ENCODE measurements around the gene COX6A1.
"Not testable (repeated sequence)": the region's sequence is repeated elsewhere in the genome, so short reads cannot be mapped to it uniquely, and the experiment has no call there.

The COX6A1 gene

DNA sequence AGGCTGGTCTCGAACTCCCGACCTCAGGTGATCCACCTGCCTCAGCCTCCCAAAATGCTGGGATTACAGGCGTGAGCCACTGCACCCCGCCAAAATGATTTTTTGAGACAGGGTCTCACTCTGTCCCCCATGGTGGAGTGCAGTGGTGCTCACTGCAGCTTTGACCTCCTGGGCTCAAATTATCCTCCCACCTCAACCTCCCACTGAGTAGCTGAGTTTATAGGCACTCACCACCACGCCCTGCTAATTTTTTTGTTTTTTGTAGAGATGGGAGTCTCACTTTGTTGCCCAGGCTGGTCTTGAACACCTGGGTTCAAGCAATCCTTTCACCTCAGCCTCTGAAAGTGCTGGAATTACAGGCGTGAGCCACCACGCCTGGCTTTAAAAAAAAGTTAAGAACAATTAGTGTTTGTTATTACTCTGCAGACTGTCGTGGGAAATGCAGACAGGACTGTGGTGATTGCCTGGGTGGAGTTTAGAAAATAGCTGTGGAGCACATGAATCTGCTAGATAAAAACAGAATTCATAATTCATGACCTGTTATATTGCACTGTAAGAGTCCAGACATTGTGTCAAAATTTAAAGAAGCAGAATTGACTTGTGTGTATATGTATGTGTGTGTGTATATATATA is 9.2 kb upstream of the COX6A1 start:
- DNase-seq, result no peak

DNA sequence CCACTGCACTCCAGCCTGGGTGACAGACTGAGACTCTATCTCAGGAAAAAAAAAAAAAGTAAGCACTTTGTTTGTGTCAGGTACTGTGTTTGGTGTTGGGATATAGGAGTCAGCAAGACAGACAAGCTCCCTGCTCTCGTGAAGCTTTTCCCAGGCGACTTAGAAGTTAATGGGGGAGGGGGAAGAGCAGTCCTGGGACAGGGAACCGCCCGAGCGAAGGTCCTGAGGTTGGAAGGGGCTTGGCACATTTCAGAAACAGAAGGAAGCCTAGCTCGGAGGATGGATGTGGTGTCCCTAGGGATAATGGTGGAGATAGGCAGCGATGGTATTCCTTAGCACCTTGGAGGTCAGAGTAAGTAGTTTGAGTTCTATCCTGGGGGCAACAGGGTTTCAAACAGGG is 8.5 kb upstream of the COX6A1 start:
- DNase-seq, result no peak

DNA sequence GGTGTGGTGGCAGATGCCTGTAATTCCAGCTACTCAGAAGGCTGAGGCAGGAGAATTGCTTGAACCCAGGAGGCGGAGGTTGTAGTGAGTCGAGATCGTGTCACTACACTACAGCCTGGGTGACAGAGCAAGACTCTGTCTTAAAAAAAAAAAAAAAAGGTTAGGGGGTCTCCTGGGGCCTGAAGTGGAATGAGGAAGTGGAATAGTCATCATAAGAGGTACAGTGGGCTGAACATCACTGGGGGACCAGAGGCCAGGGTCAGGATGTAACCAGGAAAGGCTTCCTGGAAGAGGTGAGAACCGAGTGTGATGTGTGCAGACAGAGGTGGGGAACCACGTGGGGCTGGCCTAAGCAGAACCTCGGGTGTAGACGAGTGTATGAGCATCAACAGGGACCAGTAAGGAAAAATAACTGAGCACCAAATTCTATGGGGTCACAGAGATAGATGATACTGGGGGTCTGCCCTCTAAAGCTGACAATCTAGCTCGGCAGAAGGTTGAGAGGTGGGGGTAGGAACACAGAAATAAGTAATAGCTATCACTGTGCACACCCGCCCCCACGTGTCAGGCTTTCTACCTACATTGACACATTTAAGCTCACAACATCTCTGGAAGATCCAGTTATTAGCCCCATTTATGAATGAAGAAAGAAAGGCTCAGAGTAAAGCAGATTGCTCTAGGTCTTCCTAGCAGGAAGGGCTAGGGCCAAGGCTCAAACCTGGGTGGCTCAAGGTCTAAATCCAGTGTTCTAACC is 5.0 kb upstream of the COX6A1 start:
- DNase-seq, result no peak

DNA sequence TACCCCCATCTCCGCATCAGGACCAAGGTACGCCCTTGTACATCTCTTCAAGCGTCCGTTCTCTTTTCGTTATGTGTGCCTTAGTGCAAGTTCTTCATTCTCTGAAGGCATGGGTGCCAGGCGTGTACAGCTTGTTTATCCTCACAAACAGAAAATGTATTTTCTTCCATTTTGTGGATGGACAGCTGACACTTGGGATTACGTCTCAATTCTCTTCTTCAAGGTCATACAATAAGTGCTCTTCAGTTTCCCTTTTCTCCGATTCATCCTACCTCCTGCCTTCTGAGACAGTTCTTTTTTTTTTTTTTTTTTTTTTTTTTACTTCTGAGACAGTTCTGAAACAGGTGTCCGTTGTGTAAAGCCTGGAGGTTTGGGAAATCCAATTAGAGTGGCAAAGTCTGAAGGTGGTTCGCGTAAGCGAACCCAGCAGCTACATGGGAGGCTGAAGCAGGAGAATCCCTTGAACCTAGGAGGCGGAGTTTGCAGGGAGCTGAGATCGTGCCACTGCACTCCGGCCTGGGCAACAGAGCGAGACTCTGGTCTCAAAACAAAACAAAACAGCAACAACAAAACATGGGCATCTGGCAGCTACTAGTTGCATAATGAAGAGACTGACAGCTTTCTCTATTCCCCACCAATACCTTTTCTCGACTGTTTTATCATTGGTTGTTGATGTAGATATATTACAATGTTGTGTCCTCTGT is 734 bp downstream of the COX6A1 start:
- no peak for DNase-seq

DNA sequence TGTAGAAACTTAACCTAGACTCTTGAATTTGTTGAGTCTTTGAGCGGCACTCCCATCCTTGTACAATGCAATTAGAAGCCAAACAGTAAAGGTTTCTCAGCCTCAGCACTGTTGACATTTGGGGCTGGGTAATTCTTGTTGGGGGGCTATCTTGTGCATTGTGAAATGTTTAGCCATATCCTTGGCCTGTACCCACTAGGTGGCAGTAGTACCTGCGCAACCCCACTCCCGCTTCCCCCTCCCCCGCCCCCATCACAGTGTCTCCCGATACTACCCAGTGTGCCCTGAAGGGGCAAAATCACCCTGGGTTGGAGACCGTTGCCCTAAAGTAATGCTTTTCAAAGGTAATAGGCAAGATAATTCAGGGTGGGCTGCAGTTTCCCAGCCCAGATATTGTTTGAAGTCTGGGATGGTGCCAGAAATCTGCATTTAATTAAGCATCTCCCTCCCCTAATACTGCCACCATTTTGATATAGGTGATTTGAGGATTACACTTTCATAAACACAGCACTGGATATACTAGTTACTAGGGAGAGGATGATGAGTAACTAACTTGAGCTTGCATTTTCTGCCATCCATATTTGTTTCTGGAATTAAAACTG is 1.8 kb downstream of the COX6A1 start:
- DNase-seq, result peak; percentile 59 to 83

DNA sequence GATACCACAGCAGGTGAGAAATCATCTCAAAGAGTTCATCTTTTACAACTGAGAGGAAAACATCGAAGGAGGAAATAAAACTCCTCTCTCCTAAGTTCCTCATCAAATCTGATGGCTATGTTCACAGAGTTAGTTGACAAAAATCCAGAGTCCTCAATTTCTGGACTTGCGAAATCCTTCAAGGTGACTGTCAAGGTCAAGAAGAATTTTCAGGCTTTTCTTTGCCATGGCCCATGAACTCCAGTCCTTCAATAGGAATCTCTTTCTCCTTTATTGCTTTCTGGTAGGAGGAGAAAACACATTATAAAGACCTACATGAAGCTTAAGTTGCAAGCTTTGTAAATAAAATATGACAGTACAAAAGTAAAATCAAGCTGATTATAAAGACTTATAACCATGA is 6.8 kb downstream of the COX6A1 start:
- DNase-seq, result no peak

DNA sequence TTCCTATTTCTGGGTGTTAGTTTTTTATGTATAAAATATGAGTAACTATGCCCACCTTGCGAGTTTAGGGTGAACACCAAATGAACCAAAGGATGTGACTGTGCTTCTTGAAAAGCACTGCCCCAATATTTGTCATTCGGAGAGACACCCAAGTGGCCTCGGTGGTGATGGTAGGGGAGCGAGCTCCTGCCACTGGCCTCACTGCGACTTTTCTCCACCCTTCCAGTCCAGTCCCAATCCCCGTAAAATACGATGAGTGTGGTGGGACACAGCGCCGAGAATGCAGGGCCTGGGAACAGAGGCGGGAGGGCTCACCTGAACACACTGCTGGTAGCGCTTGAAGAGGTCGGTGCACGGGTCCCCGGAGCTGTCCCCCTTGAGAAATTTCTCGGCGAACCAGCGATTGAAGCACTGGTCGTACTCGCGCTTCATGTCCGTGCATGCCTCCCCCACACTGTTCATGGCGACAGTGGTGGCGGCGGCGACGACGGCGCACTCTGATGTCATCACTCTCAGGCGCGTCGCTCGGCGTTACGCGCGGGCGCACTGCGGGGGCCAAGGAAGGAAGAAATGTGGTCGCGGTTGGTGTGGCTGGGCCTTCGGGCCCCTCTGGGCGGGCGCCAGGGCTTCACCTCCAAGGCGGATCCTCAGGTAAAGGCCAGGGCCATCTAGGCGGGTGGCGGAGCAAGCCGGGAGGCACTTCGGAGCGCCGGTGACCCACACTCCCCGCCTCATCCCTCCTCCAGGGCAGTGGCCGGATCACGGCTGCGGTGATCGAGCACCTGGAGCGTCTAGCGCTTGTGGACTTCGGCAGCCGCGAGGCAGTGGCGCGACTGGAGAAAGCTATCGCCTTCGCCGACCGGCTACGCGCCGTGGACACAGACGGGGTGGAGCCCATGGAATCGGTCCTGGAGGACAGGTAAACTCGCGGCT is 8.3 kb downstream of the COX6A1 start, which contains the start of the genes GATC and TRIAP1:
GATC (plus strand) TSS at position 534 of the 933 bp plus-strand sequence; CDS start at position 571, 37 bp downstream.
TRIAP1 (minus strand) TSS at position 474 of the 933 bp plus-strand sequence; CDS start at position 462, 12 bp downstream.
- DNase-seq, result peak; percentile 69 to 81

DNA sequence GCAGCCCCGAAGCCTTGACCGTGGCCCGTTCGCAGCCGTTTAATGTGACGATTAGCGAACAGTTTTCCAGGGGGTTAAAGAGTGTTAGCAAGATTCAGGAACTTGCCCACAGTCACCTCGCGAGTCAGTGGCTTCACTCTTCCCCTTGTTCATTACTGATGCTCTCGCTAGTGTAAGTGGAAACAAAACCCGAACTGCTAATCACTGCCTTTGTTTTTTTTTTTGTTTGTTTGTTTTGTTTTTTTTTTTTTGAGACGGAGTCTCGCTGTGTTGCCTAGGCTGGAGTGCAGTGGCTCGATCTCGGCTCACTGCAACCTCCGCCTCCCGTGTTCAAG is 8.9 kb downstream of the COX6A1 start:
- DNase-seq, result not testable (repeated sequence)

DNA sequence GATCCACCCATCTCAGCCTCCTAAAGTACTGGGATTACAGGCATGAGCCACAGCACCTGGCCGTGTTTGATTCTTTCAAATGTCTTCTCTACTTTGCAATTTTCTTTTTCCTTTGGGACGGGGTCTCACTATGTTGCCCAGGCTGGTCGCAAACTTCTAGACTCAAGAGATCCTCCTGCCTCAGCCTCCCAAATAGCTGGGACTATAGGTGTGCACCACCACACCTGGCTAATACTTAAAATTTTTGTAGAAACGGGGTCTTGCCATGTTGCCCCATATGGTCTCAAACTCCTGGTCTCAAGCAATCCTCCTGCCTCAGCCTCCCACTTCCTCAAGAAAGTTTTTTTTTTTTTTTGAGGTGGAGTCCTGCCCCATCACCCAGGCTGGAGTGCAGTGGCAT is 10.1 kb downstream of the COX6A1 start:
- DNase-seq, result no peak

DNA sequence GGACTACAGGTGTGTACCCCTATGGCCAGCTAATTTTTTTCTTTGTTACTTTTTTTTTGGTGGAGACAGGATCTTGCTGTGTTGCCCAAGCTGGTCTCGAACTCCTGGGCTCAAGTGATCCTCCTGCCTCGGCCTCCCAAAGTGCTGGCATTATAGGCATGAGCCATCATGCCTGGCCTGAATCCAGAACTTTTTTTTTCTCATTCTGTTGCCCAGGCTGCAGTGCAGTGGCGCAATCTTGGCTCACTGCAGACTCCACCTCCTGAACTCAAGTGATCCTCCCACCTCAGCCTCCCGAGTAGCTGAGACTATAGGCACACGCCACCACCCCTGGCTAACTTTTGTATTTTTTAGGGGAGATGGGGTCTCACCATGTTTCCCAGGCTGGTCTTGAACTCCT is 14.6 kb downstream of the COX6A1 start:
- DNase-seq, result not testable (repeated sequence)

DNA sequence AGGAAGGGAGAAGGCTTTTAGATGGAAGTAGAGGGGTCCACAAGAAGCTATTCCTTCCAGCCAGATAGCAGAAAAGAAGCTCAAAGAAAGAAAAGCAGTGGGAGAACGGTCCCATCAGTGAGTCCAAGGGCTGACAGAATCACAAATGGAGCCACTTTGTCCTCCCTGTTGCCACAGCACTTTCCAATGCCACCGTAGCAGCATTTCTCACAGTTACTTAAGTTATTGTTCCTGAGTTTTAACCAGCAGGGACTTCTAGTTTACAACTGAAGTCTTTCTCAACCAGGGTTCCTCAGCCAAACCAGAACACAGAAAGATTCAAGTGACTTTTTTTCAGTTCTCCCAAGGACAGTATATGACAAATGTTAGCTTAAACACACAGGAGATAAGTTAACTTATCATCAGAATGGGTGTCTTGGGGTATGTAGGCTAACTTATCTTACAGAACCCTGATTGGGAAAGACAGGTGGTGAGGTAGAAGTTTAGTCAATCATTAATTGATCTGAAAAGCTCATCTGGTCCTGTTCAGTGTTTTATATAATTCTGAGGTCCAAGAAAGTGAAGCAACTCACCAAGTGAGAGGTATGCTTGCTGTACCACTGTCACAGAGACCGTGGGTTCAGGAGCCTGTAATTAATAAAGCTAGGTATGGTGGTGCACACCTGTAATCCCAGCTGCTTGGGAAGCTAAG is 15.3 kb downstream of the COX6A1 start:
- DNase-seq, result no peak

DNA sequence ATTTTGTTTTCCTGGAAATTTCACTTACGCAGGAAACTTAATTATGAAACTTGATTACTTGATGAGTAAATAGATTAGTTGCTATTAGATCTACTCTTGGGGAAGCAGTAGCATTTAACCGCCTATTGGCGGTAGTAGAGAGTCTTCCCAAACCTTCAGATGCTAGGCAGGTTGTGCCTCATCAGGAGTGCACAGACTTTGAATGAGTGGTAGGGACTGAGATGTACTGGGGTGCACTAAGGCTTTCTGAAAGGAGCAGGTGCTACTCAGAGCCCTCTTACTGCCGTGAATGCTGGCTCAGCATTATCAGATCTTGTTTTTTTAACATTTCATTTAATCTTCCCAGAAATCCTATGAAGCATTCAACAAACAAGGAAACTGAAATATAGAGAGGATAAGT is 16.1 kb downstream of the COX6A1 start:
- peak; percentile 39 to 40 for DNase-seq

DNA sequence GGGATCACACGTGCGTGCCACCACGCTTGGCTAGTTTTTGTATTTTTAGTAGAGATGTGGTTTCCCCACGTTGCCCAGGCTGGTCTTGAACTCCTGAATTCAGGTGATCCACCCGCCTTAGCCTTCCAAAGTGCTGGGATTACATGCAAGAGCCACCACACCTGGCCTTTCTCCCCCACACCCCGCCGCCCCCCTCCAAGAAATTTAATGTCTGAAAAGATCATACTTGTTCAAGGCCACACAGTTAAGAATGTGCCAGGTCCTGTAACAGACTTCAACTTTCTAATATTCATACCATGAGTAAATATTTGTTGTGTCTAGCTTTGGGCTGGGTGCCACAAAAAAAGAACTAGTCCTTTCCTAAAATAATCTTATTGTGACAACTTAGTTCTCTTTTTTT is 17.4 kb downstream of the COX6A1 start:
- DNase-seq, result no peak

DNA sequence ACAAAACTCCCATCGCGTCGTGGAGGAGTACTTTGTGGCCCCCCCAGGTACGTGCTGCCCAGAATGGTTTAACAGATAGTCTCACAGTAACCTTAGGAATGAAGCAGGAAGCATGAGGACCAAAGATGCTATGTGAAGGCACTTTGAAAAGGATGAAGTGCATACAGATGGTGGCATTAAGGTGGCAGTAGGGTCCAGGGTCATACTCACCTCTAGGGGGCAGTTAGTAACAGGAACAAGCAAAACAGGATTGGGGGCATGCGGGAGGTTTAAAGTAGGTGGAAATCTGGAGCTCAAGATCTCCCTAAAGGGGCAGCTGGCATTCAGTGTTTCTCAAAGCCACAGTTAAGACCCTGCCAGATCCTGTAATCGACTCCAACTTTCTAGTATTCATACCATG is 19.2 kb downstream of the COX6A1 start:
- DNase-seq, result no peak

DNA sequence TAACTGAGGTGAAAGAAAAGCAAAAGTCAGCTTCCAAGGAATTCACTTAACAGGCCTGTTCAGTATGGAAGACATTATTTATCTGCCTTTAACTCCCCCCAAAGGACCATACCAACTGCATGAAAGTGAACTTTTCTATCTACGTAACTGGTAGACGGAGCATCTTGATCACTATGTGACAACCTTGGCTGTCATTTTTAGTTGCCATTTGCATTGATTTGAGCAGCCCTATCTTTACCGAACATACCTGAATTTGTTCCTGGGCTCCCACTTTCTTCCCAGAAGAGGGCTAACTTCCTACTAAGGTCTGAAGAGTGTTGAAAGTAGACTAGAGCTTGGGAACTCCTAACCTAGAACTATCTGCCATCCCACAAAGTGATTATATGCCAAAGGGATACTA is 22.2 kb downstream of the COX6A1 start:
- no peak for DNase-seq

DNA sequence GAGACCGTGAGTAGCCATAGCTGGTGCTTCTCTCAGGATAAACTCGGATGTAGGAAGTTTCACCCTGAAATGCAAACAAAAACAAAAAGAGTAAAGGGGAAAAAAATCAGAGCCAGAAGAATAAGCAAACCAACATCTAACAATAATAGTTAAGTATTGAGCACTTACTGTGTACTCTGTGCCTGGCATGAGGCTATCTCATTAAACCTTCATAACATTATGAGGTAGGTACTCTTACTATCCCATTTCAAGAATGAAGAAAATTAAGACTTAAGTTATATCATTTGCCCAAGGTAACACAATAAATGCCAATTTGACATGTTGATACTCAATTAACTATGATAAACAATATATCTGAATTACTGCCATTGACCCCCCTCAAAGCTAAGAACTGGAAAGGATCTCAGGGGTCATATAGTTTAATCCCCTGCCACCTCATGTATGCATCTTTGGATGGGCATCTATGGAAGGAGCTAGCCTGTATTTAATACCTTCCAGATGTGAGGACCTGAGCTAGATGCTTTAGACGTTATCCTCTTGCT is 24.3 kb downstream of the COX6A1 start:
- no peak for DNase-seq

DNA sequence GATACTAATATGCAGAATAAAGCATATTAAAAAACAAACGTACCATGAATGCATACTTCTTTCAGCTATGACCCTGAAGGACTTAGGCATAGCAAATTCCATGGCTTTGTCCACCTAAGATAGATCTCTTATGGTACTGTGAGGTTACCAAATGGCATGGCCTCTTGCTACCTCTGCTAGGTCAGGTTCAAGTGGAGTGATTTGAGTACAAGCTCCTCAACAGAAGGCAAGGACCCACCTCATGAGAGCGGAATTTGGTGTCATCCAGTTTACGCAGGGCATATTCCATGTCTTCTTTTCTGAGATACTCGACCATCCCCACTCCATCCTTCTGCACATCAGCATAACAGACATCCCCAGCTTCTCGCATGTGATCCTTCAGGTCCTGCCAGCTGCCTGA is 25.8 kb downstream of the COX6A1 start:
- DNase-seq, result no peak

DNA sequence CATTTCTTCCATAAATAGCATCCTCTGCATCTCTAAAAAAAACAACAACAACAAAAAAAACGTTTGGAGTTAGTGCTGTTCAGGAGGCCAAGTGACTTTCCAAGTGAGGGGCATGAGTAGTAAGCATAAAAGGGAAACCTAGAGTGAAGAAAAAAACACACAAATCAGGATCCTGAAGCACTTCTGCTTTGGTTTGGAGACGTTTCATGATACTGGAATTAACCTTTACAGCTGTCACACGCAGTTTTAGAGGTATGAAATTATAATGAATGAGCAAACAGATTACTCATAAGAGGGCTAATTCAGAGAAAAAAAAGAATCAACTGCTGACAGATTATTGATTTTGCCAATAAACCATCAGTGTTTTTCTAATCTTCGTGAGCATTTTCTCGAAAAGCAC is 27.8 kb downstream of the COX6A1 start:
- DNase-seq, result no peak

DNA sequence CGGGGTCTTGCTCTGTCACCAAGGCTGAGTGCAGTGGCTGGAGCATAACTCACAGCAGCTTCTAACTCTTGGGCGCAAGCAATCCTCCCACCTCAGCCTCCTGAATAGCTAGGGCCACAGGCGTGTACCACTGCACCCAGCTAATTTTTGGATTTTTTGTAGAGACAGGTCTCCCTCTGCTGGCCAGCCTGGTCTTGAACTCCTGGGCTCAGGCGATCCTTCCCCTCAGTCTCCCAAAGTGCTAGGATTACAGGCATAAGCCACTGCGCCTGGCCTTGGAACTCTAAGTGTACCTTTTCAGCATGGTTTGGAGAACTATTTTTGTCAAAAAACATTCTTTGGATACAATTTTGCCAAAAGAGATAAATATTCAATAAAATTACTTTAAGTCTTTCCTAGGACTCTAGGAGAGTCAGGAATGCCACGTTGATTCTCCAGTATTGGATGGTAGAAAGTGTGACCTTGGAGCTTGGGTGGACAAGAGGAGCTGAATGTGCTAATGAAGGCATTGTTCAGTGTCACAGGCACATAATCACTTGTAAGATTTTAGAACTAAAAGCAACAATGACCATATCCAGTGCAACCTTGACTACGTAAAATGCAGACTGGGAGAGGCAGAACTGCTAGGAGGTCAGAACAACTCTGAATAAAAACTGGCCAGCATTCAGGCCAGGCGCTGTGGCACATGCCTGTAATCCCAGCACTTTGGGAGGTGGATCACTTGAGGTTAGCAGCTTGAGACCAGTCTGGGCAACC is 28.8 kb downstream of the COX6A1 start:
- peak; percentile 32 to 52 for DNase-seq

DNA sequence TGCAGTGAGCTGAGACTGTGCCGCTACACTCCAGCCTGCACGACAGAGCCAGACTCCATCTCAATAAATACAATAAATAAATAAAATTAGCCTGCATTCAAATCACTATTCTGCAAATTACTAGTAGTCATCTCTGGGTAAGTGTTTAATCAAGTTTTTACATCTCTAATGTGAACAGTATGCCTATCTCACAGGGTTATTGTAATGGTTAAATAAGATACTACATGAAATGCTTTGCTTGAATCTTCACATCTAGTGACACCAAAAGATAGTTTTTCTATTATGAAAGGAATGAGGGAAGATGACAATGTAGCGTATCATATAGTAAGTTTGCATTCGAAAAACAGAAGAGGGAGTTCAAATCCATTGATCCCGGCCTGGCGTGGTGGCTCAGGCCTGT is 29.5 kb downstream of the COX6A1 start:
- DNase-seq, result no peak
